ENCODE data around the gene SLC12A5. TPM values are rescaled to one million over a fixed set of nuclear protein-coding genes. Genes with fewer than 3 reads are reported as not detected.
A peak's percentile ranks its signal among the peaks of the same experiment; 100 is the strongest.

Gene SLC12A5
- total RNA-seq, 1 donor from 2014 or later = 1.7 TPM

DNA sequence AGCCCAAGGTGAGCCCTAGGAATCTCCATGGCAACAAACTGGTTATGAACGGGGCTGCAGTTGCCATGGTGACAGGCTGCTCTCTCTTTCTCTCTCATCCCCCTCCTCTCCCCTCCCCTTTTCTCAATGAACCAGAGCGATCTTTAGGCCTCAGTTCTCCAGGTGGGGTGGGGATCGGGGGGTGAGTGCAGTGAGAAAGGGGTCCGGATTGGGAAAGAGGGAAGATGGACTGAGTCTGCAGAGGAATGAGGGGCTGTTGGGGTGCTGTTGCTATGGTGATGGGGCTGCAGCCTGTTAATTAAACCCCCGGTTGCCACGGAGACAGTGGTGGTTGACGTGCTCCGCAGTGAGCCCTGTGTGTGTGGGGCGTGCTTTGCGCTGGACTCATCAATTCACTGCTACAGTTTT, 3.6 kb upstream of the SLC12A5 start:
- no peak for DNase-seq (ENCODE audit: low spot score)

DNA sequence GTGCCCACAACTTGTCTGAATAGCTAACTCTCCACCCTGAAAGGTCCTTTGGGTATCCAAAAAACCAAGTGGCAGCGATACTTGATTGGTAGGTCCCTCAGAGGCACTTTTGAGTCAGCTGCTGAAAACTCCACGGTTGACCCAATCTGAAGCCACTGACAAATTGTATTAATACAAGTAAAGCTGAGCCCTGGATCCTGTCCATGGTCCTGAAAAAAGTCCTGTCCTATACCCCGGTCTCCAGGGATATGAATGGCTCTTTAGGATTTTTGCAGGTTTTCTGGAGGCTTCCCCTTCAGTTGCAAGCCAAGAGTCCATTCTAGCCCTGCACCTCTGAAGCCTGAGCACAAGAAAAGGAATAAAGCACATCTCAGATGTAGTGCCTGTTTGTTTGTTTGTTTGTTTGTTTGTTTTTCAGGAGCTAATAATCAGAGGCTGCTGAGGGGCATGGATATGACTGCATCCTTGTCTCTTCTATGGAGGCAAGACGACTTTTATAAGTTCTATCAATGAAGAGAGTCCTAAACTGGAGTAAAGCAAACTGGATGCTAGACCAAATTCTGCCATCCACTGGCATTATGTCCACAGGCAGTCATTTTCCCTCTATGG, 1.7 kb upstream of the SLC12A5 start:
- no peak for DNase-seq (ENCODE audit: low spot score)

GRCh38 chr20:46028110-46028509, 905 bp upstream of the SLC12A5 start:
- no peak for DNase-seq (ENCODE audit: low spot score)

- no peak for DNase-seq (ENCODE audit: low spot score)
Observed at GRCh38 chr20:46030284-46031013, 1.4 kb downstream of the SLC12A5 start.

DNA sequence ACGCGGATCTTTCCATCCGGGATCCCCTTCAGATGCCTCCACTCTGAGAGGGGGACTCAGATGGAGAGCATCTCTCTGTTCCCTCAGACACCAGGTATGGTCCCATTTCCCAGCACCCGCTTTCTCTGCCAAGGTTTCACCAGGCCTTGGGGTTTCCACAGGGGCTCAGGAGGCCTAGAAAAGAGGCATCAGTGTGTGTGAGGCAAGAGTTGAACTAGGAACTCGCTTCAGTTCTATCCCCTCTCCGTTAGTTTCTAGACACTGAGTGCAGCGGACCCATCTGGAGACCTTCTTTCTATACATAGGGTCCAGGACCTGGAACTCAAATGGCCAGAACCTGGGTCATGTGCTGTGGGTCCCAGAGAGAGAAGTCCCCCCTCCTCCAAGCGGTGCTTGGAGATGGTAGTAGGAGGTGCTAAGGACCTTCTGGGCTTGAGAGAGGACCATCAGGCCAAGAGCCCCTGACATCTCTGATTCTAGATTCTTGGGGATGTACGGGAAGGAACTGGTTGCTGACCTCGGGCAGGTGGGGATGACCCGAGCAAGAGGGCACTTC, 2.1 kb downstream of the SLC12A5 start:
- DNase-seq (ENCODE audit: low spot score) = no peak

DNA sequence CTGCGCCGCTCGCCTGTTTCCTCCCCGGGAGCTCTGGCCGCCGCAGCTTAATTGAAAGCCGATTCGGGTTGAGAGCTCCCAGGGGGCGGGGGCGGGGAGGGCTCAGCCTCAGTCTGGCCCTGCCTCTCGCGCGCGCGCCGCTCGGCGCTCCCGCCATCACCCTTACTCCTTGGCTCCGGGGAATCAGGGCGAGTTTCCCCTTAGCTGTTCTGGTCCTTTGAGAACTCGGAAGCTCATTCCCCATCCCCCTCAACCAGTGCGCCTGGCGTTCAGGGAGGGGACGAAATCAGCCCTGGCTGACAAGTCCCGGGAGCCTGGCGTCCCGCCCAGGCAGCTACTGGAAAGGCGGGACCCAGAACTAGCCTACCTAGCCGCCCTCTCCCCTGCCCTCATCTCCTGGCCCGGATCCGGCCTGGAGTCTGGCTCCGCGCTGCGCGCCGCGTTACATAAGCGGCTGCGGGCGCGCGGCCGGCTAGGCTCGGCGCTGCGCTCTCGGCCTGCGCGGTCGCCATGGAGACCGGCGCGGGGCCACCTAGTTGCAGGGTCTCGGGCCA, 2.8 kb downstream of the SLC12A5 start:
- no peak for DNase-seq (ENCODE audit: low spot score)

DNA sequence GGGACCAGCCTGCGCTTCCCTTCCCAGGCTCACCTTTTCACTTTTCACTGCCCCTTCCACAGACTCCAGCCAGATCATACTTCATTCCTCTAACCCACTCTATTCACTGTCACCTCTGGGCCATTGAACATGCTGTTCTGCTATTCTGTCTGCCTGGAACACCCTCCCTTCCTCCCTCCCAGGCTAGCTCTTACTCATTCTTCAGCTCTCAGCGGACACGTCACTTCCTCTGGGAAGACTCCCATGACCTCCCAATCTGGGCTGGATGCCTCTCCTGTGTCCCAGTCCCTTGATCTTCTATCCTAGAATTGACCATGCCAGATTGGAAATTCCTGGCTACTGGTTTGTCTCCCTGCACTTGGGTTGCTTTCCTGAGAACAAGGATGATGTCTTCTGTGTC, 5.0 kb downstream of the SLC12A5 start:
- no peak for DNase-seq (ENCODE audit: low spot score)

GRCh38 chr20:46035253-46035652, 6.2 kb downstream of the SLC12A5 start:
- no peak for DNase-seq (ENCODE audit: low spot score)

DNA sequence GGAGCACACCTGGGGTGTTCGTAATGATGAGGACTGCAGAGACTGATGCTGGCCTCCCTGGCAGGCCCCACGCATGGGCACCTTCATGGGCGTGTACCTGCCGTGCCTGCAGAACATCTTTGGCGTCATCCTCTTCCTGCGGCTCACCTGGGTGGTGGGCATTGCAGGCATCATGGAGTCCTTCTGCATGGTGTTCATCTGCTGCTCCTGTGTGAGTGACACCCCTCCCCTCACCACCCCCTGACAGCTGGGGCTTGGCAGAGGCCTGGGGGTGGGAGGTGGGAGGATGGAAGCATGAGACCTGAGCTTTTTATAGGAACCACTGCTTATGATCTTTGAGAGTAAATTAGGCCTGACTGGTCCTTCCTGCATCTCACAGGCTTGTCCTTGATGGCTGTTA, 6.7 kb downstream of the SLC12A5 start:
- no peak for DNase-seq (ENCODE audit: low spot score)

DNA sequence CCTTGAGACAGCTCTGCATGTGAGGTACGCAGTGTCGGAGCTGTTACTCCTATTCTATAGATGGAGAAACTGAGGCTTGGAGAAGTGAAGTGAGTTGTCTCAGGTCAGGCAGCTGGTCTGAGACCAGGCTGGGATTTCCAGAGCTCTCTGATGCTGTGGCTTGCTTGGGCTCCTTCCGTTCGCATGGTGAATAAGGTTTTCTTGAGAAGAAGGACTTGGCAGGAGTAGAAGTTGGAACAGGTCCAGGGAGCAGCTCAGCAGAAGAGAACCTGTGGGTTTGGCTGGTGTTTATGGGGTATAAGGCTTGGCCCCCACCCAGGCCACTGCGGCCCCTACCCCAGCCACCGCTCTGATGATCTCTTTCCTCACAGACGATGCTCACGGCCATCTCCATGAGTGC, 7.4 kb downstream of the SLC12A5 start:
- DNase-seq (ENCODE audit: low spot score) = no peak

DNA sequence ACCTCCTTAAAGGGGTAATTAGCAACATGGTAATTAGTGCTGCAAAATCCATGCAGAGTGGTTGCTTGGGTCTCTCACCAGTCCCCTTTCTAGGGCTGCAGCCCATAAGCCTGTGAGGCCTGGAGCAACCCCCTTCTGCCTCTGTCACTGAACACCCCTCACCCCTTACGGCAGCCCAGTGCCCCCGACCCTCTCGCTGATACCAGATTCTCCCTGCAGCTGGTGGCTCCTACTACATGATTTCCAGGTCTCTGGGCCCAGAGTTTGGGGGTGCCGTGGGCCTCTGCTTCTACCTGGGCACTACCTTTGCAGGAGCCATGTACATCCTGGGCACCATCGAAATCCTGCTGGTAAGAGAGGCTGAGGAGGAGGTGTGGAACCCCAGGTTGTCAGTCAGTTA, 8.0 kb downstream of the SLC12A5 start:
- DNase-seq (ENCODE audit: low spot score) = no peak

DNA sequence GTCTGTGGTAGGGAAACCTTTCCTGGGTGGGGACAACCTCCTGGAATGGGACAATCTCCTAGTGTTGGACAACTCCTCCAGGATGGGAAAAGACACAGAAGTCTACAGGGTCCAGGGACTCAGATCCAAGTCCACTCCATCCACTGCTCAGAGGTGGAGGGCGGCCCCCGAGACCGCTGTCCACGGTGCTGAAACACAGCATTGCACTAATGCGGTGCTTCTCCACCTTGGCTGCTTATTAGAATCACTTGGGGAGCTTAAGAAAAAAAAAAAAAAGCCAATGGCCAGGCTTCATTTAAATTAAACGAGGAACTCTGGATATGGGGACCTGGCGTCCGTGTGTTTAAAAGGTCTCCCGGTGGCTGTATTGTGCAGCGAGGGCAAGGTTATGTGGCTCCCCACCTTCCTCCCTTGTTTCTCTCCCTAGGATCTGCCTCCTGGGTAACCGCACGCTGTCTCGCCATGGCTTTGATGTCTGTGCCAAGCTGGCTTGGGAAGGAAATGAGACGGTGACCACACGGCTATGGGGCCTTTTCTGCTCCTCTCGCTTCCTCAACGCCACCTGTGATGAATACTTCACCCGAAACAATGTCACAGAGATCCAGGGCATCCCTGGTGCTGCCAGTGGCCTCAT, 12.0 kb downstream of the SLC12A5 start:
- DNase-seq (ENCODE audit: low spot score) = no peak

DNA sequence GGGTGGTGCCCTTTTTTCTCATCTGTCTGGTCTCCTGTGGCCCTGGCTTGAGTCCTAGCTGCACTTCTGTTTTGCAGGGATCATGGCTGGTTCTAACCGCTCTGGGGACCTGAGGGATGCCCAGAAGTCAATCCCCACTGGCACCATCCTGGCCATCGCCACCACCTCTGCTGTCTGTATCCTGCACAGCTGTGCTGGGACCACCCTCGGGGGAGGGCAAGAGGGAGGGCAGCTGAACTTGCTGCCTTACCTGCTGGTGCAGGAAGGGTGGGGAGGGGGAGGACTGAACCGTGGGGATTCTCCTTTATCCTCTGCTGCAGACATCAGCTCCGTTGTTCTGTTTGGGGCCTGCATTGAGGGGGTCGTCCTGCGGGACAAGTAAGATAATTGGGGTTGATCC, 14.5 kb downstream of the SLC12A5 start:
- no peak for DNase-seq (ENCODE audit: low spot score)

- no peak for DNase-seq (ENCODE audit: low spot score)
Observed at GRCh38 chr20:46044896-46045295, 15.9 kb downstream of the SLC12A5 start.

DNA sequence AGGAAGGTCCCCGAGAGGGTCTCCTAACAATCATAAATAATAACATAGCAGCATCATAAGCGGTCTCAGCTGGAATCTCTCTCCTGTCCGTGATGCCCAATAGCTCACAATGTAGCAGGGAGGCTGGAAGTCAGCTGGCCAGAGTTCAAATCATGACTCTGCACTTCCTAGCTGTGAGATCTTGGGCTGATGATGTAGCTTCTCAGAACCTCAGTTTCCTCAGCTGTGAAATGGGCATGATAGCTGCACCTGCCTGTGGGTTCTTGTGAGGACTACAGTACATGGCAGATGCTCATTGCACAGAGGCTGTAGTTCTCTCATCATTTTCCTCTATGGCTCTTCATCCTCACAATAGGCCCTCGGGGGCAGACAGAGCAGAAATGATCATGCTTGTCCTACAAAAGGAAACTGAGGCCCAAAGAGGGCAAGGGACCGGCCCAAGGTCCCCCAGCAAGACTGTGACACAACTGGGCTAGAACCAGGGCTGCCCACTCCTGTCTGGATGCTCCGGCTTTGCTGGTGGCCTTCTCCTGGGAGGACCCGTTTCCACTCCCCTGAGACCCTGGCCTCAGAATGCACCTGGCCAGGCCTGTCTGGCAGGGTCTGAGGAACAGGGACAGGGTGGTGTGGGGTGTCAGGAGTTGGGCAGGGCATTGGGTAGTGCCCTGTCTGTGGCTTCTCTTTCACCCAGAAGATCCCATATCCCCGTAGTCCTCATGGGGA, 17.7 kb downstream of the SLC12A5 start:
- DNase-seq (ENCODE audit: low spot score) = no peak

- DNase-seq (ENCODE audit: low spot score) = no peak
Observed at GRCh38 chr20:46047821-46048220, 18.8 kb downstream of the SLC12A5 start.

DNA sequence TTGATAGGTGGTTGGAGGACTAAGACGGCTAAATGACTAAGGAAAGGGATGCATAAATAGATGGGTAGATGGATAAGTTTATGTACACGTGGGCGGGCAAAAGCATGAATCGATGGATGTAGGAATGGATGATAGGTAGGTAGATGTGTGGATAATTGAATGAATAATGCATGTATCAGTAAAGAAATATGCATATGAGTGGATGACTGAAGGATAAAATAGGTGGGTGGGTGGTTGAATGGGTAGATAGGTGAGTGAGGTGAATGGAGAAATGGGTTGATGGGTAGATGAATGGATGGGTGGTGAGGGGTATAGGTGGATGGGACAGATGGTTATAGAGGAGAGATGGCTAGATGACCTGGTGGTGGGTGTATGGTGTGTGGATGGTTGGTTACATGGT, 20.2 kb downstream of the SLC12A5 start:
- no peak for DNase-seq (ENCODE audit: low spot score)

- DNase-seq (ENCODE audit: low spot score) = no peak
Observed at GRCh38 chr20:46049815-46050214, 20.8 kb downstream of the SLC12A5 start.

DNA sequence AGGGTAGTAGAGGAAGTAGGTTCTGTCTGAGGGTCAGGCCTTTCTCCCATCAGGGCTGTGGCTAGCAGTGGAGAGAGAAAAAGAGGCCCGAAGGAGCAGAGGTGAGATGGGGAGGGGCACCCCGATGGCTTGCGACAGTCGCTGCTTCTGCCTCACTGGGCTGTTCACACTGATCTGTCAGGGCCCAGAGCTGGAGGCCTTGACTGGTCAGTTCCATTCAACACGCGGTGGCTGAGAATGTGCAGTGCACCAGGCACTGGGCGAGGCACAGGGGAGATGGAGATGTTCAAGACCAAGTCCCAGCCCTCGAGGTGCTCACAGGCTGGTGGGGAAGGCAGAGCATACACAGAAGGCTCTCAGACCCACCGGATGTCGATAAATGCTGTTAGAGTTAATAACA, 21.4 kb downstream of the SLC12A5 start:
- DNase-seq (ENCODE audit: low spot score) = no peak

DNA sequence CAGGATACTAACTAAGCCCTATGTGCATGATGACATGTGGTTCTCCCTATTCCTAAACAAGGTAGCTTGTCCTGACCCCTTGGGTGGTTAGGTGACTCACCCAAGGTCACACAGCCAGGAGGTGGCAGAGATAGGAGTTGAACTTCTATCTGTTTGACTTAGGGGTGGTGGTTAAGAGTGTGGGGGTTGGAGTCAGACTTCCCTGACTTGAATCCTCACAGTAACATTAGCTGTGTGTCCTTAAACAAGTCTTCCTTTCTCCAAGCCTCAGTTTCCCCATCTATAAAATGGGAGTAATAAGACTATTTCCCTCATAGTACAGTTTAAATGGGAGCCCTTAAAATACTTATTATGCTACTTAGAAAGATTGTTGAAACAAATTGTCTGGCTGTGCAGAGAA, 21.9 kb downstream of the SLC12A5 start:
- DNase-seq (ENCODE audit: low spot score) = no peak

- DNase-seq (ENCODE audit: low spot score) = peak; percentile 78
Observed at GRCh38 chr20:46051556-46052308, 22.7 kb downstream of the SLC12A5 start.

Data from mesenteric fat pad (tissue), 1 donor.